GM12878 (cell line): ENCODE measurements around the gene NRDE2.
A peak's percentile ranks its signal among the peaks of the same experiment; 100 is the strongest.

Experiments
- BRCA1 ChIP-seq: IDR thresholded peaks from 2 replicates; pipeline ENCODE4 v1.6.1; 2011; ENCODE audit warnings: low read depth, low read length, improper control_type of control experiment
- CBX5 ChIP-seq: sonication (generic); IDR thresholded peaks from 2 replicates; pipeline ENCODE4 v1.6.1; 2016; ENCODE audit warnings: low read depth, moderate library complexity, mild to moderate bottlenecking, inconsistent platforms
- TF ChIP-seq, protein P1 (sequence below): IDR thresholded peaks from 2 replicates; pipeline ENCODE4 v1.6.1; 2011; ENCODE audit warnings: mild to moderate bottlenecking, low read depth, low read length, moderate library complexity; ENCODE audit not compliant: insufficient replicate concordance
- TF ChIP-seq, protein P2 (sequence below), 3 experiments: IDR thresholded peaks in 2 of 3; conservative IDR thresholded peaks in 1 of 3; 2 replicates each; pipeline ENCODE4 v1.5.1; 2011; ENCODE audit warnings: low read depth in 3 of 3, low read length in 3 of 3, mild to moderate bottlenecking in 3 of 3, control low read depth in 2 of 3, moderate library complexity in 2 of 3, inconsistent platforms in 1 of 3, mixed read lengths in 1 of 3; ENCODE audit not compliant: control insufficient read depth in 2 of 3, insufficient read depth in 1 of 3; ENCODE audit errors: extremely low read depth in 1 of 3
- TF ChIP-seq, protein P3 (sequence below): IDR thresholded peaks from 2 replicates; pipeline ENCODE4 v1.6.1; 2012; ENCODE audit warnings: improper control_type of control experiment, low read depth, low read length; ENCODE audit not compliant: insufficient replicate concordance
- TF ChIP-seq, protein P4 (sequence below): fragments of 450-650 bp; IDR thresholded peaks from 2 replicates; pipeline ENCODE4 v1.6.1; 2014; ENCODE audit warnings: mild to moderate bottlenecking
- TF ChIP-seq, protein P5 (sequence below): fragments of 450-650 bp; IDR thresholded peaks from 2 replicates; pipeline ENCODE4 v1.6.1; 2018; ENCODE audit warnings: borderline replicate concordance, mild to moderate bottlenecking; ENCODE audit not compliant: partially characterized antibody

DNA sequence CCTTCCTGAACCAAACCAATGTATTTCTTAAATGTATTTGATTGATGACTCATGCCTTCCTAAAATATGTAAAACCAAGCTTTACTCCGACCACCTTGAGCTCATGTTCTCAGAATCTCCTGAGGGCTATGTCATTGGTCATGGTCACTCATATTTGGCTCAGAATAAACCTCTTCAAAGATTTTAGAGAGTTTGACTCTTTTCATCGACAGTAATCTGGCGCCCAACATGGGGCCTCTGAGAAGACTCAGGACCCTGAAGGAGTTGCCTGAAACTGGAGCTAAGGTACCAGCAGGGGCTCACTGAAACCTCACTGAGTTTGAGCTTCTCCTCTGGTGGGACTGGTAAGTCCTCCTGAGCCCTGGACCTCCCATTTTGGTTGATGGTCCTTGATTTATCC, 92.6 kb downstream of the NRDE2 start:
- TF ChIP-seq, protein P1, sequence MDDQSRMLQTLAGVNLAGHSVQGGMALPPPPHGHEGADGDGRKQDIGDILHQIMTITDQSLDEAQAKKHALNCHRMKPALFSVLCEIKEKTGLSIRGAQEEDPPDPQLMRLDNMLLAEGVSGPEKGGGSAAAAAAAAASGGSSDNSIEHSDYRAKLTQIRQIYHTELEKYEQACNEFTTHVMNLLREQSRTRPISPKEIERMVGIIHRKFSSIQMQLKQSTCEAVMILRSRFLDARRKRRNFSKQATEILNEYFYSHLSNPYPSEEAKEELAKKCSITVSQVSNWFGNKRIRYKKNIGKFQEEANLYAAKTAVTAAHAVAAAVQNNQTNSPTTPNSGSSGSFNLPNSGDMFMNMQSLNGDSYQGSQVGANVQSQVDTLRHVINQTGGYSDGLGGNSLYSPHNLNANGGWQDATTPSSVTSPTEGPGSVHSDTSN, result no peak
- TF ChIP-seq, protein P2, sequence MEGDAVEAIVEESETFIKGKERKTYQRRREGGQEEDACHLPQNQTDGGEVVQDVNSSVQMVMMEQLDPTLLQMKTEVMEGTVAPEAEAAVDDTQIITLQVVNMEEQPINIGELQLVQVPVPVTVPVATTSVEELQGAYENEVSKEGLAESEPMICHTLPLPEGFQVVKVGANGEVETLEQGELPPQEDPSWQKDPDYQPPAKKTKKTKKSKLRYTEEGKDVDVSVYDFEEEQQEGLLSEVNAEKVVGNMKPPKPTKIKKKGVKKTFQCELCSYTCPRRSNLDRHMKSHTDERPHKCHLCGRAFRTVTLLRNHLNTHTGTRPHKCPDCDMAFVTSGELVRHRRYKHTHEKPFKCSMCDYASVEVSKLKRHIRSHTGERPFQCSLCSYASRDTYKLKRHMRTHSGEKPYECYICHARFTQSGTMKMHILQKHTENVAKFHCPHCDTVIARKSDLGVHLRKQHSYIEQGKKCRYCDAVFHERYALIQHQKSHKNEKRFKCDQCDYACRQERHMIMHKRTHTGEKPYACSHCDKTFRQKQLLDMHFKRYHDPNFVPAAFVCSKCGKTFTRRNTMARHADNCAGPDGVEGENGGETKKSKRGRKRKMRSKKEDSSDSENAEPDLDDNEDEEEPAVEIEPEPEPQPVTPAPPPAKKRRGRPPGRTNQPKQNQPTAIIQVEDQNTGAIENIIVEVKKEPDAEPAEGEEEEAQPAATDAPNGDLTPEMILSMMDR (IDR thresholded peaks at IDR 0.05 in 2 of 3, conservative IDR thresholded peaks at IDR 0.05 in 1 of 3; ENCODE audit: control insufficient read depth in 2 of 3, extremely low read depth in 1 of 3, insufficient read depth in 1 of 3, low read depth in 3 of 3, low read length in 3 of 3), result no peak
- TF ChIP-seq, protein P3, sequence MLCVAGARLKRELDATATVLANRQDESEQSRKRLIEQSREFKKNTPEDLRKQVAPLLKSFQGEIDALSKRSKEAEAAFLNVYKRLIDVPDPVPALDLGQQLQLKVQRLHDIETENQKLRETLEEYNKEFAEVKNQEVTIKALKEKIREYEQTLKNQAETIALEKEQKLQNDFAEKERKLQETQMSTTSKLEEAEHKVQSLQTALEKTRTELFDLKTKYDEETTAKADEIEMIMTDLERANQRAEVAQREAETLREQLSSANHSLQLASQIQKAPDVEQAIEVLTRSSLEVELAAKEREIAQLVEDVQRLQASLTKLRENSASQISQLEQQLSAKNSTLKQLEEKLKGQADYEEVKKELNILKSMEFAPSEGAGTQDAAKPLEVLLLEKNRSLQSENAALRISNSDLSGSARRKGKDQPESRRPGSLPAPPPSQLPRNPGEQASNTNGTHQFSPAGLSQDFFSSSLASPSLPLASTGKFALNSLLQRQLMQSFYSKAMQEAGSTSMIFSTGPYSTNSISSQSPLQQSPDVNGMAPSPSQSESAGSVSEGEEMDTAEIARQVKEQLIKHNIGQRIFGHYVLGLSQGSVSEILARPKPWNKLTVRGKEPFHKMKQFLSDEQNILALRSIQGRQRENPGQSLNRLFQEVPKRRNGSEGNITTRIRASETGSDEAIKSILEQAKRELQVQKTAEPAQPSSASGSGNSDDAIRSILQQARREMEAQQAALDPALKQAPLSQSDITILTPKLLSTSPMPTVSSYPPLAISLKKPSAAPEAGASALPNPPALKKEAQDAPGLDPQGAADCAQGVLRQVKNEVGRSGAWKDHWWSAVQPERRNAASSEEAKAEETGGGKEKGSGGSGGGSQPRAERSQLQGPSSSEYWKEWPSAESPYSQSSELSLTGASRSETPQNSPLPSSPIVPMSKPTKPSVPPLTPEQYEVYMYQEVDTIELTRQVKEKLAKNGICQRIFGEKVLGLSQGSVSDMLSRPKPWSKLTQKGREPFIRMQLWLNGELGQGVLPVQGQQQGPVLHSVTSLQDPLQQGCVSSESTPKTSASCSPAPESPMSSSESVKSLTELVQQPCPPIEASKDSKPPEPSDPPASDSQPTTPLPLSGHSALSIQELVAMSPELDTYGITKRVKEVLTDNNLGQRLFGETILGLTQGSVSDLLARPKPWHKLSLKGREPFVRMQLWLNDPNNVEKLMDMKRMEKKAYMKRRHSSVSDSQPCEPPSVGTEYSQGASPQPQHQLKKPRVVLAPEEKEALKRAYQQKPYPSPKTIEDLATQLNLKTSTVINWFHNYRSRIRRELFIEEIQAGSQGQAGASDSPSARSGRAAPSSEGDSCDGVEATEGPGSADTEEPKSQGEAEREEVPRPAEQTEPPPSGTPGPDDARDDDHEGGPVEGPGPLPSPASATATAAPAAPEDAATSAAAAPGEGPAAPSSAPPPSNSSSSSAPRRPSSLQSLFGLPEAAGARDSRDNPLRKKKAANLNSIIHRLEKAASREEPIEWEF, result no peak
- TF ChIP-seq CBX5, result 0 out of 2 replicates have a peak, but pooled peaks have one; percentile 61
- TF ChIP-seq, protein P4, sequence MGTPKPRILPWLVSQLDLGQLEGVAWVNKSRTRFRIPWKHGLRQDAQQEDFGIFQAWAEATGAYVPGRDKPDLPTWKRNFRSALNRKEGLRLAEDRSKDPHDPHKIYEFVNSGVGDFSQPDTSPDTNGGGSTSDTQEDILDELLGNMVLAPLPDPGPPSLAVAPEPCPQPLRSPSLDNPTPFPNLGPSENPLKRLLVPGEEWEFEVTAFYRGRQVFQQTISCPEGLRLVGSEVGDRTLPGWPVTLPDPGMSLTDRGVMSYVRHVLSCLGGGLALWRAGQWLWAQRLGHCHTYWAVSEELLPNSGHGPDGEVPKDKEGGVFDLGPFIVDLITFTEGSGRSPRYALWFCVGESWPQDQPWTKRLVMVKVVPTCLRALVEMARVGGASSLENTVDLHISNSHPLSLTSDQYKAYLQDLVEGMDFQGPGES, result no peak
- TF ChIP-seq BRCA1, result no peak
- TF ChIP-seq, protein P5, sequence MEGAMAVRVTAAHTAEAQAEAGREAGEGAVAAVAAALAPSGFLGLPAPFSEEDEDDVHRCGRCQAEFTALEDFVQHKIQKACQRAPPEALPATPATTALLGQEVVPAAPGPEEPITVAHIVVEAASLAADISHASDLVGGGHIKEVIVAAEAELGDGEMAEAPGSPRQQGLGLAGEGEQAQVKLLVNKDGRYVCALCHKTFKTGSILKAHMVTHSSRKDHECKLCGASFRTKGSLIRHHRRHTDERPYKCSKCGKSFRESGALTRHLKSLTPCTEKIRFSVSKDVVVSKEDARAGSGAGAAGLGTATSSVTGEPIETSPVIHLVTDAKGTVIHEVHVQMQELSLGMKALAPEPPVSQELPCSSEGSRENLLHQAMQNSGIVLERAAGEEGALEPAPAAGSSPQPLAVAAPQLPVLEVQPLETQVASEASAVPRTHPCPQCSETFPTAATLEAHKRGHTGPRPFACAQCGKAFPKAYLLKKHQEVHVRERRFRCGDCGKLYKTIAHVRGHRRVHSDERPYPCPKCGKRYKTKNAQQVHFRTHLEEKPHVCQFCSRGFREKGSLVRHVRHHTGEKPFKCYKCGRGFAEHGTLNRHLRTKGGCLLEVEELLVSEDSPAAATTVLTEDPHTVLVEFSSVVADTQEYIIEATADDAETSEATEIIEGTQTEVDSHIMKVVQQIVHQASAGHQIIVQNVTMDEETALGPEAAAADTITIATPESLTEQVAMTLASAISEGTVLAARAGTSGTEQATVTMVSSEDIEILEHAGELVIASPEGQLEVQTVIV, result no peak
